Right renal cortex interstitium (tissue), 3 donors: ENCODE data around the gene DHX40. TPM values are rescaled to one million over a fixed set of nuclear protein-coding genes. Genes with fewer than 3 reads are reported as not detected.
A peak's percentile ranks its signal among the peaks of the same experiment; 100 is the strongest.
"Not testable (repeated sequence)": the region's sequence is repeated elsewhere in the genome, so short reads cannot be mapped to it uniquely, and the experiment has no call there.

Experiments used
- DNase-seq, 3 donors: peaks; one replicate each; pipeline ENCODE4 v3.0.0-alpha.2; 2013; ENCODE audit warnings: low read depth in 3 of 3, low spot score in 2 of 3
- polyA plus RNA-seq, 3 donors: library from polyadenylated mRNA; unstranded; fragments of 120-200 nt; gene quantifications; one replicate each; pipeline ENCODE4 v1.2.1, GENCODE V29; 2013; ENCODE audit not compliant: insufficient read length in 3 of 3

DHX40 gene
- polyA plus RNA-seq, 3 donors = 84.4 to 98.6 (median 90.5) TPM

DNA sequence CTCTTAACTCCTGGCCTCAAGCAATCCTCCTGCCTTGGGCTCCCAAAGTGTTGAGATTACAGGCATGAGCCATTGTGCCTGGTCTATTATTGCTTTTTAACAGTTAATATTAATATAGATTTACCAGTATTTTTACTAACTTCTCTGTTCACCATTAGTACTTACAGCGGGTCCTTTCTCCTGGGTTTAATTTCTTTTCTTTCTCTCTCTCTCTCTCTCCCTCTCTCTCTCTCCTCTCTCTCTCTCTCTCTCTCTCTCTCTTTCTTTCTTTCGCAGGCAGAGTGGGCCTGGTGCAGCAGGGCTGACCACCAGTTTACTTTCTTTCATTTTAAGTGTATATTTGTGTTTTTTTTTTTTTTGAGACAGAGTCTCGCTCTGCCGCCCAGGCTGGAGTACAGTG, 14.7 kb upstream of the DHX40 start:
- DNase-seq = no peak

GRCh38 chr17:59558039-59558438, 7.4 kb upstream of the DHX40 start:
- DNase-seq = no peak

GRCh38 chr17:59558953-59559352, 6.5 kb upstream of the DHX40 start:
- no peak for DNase-seq

DNA sequence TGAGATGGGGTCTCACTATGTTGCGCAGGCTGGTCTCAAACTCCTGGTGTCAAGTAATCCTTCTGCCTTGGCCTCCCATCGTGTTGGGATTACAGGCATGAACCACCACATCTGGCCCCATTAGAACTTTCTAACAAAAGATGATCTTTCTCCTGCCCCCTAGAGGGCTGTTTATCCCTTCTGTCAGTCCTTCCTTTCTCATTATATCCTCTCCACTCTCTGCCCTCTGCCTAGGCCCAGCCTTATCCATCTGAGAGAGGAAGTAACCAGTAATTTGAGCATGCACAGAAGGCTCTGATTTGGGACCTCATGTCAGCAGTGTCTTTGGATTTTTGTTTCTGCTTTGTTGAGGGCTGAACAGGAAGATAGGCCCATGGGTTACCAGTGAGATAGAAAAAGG, 4.4 kb upstream of the DHX40 start:
- DNase-seq = no peak

- peak in 2 of 3 donors; percentile 54 to 63 for DNase-seq
Measured at GRCh38 chr17:59565959-59566324, 532 bp downstream of the DHX40 start.

- DNase-seq = not testable (repeated sequence)
Measured at GRCh38 chr17:59569151-59569550, 3.7 kb downstream of the DHX40 start.

- DNase-seq = no peak
Measured at GRCh38 chr17:59572301-59572924, 7.0 kb downstream of the DHX40 start.

DNA sequence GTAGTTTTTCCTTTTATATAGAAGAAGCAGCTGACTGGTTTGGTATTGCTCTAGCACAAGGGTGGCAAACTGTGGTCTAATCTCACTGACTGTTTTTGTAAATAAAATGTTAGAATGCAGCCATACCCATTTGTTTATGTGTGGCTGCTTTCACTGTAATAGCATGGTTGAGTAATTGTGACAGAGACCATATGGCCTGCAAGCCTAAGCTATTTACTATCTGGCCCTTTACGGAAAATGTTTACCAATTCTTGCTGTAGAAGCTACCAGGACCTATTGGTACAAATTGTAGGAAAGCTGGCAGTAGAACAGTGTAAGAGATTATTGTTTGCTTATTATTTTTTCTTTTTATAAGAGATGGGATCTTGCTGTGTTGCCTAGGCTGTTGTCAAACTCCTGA, 18.8 kb downstream of the DHX40 start:
- not testable (repeated sequence) for DNase-seq

DNA sequence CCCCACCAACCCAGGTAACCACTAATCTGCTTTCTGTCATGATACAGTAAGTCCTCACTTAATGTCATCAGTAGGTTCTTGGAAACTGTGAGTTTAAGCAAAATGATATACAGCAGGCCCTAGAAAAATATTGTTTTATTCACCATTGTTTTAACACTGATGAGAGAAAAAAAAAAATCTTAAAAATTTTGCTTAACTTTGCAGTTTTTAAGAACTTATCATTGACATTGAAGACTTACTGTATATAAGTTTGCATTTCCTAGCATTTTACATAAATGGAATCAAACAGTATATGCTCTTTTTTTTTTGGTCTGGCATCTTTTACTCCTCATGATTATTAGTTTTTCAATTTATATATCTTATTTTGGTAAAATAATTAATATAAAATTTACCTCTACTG, 34.8 kb downstream of the DHX40 start:
- no peak for DNase-seq

DNA sequence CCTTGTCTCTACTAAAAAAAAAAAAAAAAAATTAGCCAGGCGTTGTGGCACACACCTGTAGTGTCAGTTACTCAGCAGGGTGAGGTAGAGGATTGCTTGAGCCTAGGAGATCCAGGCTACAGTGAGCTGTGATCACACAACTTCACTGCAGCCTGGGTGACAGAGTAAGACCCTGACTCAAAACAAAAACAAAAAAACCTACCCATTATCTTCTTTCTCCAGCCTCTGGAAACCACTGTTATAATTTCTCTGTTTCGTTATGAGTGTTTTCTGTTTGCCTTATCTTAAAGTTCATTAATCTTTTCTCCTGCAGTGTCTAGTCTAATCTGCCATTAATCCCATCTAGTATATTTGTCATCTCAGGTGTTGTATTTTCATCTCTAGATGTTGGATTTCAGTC, 35.7 kb downstream of the DHX40 start:
- no peak for DNase-seq

- DNase-seq = no peak
Measured at GRCh38 chr17:59607061-59607460, 41.7 kb downstream of the DHX40 start.

DNA sequence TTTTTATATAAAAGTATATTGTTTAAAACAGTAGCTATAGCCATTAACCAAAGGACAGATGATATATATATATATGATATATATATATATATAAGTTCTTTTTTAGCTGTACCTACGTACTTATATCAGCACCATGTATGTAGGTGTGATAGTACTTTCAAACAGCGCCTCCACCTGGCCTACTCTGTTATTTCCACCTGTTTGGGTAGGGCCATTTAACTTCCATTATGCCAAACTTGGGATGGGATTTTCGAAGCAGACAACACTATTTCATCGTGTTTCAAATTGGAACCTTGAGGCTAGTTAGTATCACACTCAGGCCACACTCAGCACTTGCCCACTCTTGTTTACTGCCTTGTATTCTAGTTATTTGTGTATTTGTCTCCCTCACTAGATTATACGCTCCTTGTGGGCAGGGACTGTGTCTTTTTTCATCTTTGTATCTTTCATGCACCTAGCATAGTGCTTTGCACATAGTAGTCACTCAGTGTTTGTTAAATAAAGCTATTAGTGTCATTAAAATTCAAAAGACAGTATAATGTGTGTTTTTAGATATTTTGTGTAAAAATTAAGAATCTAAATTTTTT, 42.5 kb downstream of the DHX40 start:
- DNase-seq = no peak

DNA sequence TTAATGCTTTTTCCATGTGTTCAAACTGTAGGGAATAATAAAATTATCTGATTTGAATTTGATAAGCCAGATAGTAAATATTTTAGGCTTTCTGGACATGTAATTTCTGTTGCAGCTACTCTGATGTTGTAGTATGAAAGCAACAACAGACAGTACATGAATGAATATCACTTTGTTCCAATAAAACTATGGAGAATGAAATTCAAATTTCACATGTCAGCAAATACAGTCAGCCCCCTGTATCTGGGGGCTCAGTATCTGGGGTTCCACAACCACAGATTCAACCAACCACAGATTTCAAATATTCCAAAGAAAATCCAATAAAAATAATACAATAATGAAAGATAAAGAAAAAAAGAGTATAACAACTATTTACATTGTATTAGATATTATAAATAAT, 46.1 kb downstream of the DHX40 start:
- DNase-seq = no peak

DNA sequence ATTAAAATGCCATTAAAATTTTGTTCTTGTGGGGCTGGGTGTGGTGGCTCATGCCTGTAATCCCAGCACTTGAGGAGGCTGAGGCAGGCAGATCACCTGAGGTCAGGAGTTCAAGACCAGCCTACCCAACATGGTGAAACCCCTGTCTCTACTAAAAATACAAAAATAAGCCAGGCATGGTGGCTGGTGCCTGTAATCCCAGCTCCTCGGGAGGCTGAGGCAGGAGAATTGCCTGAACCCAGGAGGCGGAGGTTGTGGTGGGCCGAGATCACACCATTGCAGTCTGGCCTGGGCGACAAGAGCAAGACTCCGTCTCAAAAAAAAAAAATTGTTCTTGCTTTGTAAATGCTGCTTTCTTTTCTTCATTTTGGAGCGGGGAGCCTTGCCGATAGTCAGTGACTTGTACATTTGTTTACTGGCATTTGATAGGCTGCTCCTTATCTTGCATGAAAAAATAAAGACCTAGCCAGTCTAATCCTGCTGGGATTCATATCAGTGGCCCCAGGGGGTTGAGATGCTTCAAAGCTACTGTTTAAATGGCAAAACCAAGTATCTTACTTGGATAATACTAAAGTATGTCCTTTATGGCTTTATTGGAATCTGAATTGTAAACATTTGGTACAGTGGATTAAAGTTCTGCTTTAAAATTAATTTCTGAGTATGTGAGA, 51.0 kb downstream of the DHX40 start:
- no peak for DNase-seq

DNA sequence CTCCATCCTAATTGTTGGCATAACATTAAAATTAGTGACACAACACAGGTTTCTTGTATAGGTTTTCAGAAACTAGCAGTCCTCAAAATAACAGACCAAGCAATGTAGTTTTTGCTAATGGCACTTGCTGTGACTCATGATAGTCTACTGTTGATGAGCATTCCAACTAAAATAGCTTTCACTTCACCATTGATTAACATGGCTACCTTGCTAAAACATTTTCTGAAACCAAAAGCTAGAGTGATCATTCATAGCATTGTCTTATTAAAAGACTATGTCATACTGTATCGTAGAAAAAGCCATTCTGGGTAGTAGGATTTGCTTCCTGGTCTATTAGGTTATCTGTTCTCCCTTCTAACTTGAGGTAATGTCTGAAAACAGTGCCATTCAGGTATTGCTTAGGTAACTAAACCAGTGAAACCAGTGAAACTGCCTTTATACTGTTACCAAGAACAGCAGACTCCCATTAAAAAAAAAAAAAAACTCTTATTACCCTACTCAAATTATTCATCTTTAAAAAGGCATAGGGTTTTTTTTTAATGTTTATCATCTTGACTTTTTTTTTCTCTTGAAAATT, 51.8 kb downstream of the DHX40 start:
- DNase-seq = no peak

DNA sequence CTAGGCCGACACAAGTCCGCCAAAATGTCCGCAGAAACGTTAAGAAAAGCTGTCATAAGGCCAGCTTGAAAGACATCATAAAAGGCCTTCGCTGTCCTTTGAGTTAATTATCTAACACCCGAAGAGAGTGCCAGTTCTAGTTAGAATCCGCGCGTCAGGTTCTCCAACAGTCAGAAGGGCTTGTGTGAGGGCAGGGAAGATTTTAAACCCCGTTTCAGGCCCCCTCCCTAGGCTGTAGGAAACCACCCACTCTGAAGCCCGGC, 53.6 kb downstream of the DHX40 start:
- no peak for DNase-seq

GRCh38 chr17:59619298-59620063, 54.1 kb downstream of the DHX40 start, which contains the start of gene CLTC:
CLTC (plus strand) TSS chr17:59619895; CDS start chr17:59620132, 237 bp downstream.
- DNase-seq = peak; percentile 94 to 98 (median 98)

- DNase-seq = no peak
Measured at GRCh38 chr17:59620064-59620359, 54.6 kb downstream of the DHX40 start.

- no peak for DNase-seq
Measured at GRCh38 chr17:59620518-59621259, 55.3 kb downstream of the DHX40 start.

- DNase-seq = no peak
Measured at GRCh38 chr17:59621771-59622170, 56.4 kb downstream of the DHX40 start.

- DNase-seq = no peak
Measured at GRCh38 chr17:59623151-59623550, 57.7 kb downstream of the DHX40 start.
